D341Med (cell line): ENCODE results near the gene ERC2.
"Not testable (repeated sequence)": the region's sequence is repeated elsewhere in the genome, so short reads cannot be mapped to it uniquely, and the experiment has no call there.

Source experiments
- DNase-seq: peaks from one replicate; pipeline ENCODE4 v3.0.0; 2012; ENCODE audit warnings: low spot score

ERC2 gene

GRCh38 chr3:56468184-56469106, at the start of gene ERC2:
ERC2 (minus strand) TSS chr3:56468467.
- DNase-seq = peak; percentile 91

GRCh38 chr3:56502738-56503137, 34.5 kb upstream of the ERC2 start:
- no peak for DNase-seq

GRCh38 chr3:56496376-56496775, 28.1 kb upstream of the ERC2 start:
- not testable (repeated sequence) for DNase-seq

DNA sequence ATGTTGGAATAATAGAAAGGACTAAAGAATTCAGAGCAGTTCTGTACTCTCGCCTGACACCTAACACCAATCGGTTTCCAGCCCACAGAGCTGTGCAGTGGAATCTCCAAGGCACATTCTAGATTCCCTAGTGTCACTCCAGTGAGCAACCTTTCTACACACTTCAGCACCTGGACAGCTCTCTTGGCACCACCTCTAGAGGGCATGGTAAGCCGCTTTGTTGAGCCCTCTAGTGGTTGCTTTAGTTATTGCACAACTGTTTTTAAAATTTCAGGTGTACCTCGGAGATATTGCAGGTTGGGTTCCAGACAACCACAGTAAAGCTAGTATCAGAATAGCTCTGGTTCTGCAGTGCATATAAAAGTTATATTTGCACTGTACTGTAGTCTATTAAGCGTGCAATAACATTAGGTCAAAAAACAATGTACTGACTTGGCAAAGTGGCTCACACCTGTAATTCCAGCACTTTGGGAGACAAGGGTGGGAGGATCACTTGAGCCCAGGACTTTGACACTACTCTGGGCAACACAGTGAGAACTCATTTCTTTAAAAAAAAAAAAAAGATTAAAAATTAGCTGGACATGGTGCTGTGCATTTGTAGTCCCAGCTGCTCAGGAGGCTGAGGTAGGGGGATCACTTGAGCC, 26.5 kb upstream of the ERC2 start:
- DNase-seq = peak; percentile 81

DNA sequence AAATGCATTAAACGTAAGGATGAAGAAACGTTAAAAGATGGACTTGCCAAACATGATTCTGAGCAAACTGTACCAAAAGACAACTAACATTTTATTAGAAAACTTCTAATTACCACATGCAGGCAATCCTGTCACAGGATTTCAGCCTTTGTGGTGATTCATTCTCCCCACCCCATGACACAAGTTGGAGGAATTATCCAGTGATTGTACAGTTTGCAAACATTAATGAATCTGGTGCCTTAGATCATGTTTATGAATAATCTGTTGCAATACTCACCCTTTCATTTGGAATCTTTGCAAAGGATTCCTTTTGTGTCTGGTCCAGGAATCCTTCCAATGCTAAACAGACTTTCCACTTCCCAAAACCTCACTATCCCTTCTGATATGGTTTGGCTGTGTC, 23.3 kb upstream of the ERC2 start:
- no peak for DNase-seq

DNA sequence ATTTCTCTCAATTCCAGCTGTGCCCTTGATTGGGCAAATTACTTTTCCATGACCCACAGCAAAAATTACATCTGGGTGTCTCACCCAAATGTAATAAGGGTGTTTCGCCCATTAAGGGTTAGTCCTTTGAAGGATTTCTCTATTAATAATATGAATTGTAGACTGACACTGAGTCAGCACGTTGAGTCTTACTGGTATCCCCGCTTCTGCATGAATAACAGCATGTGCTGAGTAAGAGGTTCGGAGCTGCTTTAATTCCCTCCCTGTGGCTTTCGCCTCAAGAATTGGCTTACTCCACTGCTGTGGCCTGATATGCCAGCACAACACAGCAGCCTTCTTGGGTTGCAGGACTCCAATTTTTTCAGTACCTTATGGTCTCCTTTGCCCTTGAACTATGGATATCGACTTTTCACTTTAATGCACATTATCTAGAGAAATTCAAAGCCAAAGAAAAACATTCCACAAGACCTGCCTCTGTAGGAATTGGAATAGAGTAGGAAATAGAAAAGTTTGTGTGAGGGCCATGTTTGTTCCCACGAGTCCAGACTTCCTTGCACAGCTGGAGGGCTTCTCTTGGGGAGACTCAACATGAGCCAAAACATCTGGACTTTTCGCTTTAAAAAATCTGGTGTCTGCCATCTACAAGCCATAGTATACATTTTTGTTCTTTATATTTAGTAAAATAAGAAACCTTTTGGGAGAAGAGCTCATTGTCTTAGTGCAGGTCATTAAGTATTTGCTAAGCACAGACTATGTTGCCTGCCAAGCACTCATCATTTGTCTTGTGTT, 20.7 kb upstream of the ERC2 start:
- DNase-seq = no peak

GRCh38 chr3:56484525-56485032, 16.3 kb upstream of the ERC2 start:
- DNase-seq = no peak

DNA sequence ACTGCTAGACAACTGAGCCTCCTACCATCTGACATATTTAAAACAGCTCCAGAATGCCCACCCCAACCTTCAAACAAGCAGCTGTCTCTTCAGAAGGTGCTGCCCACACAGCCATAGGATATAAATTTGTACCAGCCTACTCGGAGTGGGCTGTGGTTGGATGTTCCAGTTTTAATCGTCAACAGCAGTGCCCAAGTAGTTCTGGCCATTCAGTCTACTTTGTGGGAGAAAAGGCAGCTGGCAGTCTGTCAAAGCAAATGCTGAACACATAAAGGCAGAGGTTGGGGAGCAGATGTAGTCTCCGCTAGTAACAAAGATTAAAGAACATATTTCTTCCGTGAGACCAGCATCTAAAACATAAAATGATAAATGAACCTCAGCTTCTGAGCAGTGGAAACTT, 15.9 kb upstream of the ERC2 start:
- DNase-seq = no peak

DNA sequence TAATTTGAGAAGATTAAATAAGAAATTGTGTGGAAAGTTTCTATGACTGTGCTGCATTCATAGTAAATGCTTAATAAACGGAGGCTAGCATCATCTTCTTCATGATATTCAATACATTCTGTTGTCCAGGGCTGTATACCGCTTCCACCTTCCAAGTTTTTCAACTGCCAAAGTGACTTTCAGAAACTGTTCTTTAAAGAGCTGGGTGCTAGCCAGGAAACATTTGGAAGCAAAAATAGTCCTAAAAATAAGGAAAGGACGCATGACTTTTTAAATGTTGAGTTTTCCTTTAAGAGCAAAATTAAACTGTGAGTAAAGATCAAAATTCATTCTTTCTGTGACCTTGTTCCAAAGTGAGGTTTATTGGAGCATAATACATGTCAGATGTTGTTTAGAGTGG, 9.4 kb upstream of the ERC2 start:
- DNase-seq = no peak

DNA sequence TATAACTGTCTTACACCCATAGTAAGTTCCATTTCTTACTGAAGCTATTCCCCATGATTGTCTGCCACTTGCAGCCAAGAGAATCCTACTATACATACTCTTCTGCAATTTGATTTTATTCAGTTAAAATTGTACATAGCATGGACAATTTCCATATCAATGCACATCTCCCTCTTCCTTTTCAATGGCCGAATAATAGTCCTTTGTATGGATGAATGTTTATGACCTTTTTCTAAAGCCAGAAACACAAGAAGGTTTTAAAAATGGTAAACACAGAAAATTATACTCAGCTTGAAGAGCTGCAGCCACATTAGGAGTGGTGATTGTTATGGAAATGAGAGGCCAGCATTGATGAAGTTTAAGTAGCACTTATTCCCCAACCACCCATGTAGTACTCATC, 8.5 kb upstream of the ERC2 start:
- no peak for DNase-seq

GRCh38 chr3:56471771-56472170, 3.5 kb upstream of the ERC2 start:
- no peak for DNase-seq

GRCh38 chr3:56469141-56469540, 874 bp upstream of the ERC2 start:
- DNase-seq = no peak

- peak; percentile 68 for DNase-seq
Observed at GRCh38 chr3:56467801-56468183, 475 bp downstream of the ERC2 start.

- peak; percentile 91 for DNase-seq
Observed at GRCh38 chr3:56467108-56467507, 1.2 kb downstream of the ERC2 start.

DNA sequence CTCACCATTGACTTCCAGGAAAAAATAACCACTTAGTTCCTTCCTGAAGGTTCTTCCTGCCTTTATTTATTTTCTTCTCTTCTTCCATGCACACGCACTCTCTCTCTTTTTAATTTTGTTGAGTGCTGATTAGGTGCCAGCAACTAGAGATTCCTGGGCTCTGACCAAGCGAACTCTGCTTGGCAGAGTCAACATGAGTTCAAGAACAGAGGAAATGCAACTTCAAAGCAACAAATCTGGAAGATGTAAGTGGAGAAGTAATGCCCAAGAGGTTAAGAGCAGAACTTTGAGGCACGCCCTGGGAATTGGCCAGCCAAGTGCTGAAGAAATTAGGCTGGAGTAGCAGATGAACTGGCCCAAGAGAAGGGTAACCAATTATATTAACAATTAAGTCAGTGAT, 8.5 kb downstream of the ERC2 start:
- no peak for DNase-seq

- DNase-seq = no peak
Observed at GRCh38 chr3:56459104-56459496, 9.2 kb downstream of the ERC2 start.

DNA sequence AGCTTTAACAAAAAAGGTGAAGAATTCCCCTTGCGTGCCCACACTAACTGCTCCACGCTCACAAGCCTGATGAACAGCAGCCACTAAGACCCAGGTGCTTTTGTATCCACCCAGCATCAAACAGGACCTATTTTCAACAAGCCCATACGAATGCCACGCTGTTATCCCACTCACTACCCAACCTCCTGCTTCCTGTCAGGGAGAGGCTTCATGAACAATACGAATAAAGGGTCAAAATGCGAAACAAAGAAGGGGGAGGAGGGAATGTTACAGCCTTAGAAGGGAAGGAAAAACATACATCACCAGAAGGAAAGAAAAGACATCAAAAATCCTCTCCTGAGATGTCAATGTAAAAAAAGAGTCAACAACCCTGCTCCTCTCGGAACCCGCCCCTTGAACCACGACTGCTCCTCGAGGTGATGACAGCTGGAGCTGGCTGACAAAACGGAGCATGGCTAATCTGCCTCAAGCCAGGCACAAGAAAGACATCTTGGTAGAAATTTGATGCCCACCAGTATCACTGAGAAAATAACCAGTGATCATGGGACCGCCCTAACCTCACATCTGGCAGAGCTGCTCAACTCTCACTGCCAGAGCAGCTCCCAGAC, 9.7 kb downstream of the ERC2 start:
- DNase-seq = no peak

DNA sequence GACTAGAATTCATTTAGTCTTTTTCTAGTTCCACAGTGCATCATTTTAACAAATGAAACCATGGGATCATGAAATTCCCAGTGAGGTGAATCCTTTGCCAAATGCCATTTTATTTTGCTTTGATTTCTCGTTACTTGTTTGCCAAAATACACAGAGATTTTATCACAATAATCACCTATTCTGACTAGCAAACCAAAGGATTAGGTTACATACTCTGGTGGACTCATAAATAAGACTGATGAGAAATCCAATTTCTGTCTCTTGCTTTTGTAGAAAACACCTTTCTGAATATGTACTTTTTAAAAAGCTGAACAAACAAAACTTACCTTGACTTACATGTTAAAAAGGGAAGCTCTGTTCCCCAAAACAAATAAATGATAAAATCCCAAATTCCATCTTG, 12.2 kb downstream of the ERC2 start:
- DNase-seq = no peak

- no peak for DNase-seq
Observed at GRCh38 chr3:56453011-56453410, 15.3 kb downstream of the ERC2 start.

DNA sequence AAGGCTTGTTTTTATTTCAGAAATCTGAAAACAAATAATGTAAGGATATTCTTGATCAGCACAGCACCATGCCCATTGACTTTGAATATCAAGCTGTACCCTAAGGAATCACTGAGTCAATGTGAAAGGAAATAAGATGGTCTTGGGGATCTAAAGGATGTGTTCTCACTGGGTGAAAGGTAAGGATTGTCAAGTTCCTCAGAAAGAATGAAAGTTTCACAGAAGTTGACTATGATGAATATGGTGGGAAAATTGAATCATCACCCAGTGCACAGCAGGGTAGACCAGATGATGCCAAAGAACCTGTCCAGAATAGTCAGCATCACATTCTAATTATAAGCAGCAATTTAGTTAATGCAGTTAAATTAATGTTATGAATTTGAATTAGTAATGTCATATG, 16.2 kb downstream of the ERC2 start:
- no peak for DNase-seq

DNA sequence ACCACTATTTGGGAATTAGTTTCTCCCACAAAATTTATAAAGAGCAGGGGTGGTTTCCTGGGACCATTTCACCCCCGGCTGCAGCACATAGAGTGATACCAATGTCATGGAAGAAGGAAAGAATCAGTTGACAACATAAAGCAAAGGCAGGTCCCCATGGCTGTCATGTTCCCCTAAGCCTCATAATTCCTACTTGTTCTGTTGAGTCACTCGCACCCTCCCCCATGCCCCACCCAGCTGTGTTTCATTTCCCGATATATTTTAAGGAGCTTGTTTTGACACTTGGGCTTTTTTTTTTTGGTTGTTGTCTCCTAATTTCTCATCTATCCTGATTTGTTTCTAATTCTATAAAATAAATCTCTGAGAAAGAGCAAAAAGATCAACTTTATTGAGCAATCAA, 24.9 kb downstream of the ERC2 start:
- no peak for DNase-seq

- no peak for DNase-seq
Observed at GRCh38 chr3:56428667-56429066, 39.6 kb downstream of the ERC2 start.
